GM23248 (cell line): Measurements from ENCODE around the gene COX19. TPM values are rescaled to one million over a fixed set of nuclear protein-coding genes. Genes with fewer than 3 reads are reported as not detected.

ENCODE experiments used
- DNase-seq: peaks from one replicate; pipeline ENCODE4 v3.0.0-alpha.2; 2015
- H2AFZ ChIP-seq: fragments of 200-600 bp; sonication (generic); 2 replicates; pipeline ENCODE4 v1.6.1; 2016; ENCODE audit warnings: antibody characterized with exemption
- H3F3A ChIP-seq: fragments of 200-600 bp; sonication (generic); 2 replicates; pipeline ENCODE4 v1.6.1; 2016; ENCODE audit warnings: mild to moderate bottlenecking, antibody characterized with exemption, mixed run types; ENCODE audit not compliant: insufficient read depth
- H3K27ac ChIP-seq: fragments of 200-600 bp; sonication (generic); 2 replicates; pipeline ENCODE4 v1.5.1; 2016; ENCODE audit warnings: mild to moderate bottlenecking
- H3K27me3 ChIP-seq: fragments of 200-600 bp; sonication (generic); replicated peaks from 2 replicates; pipeline ENCODE4 v1.6.1; 2016; ENCODE audit warnings: mild to moderate bottlenecking; ENCODE audit not compliant: insufficient read depth
- H3K36me3 ChIP-seq: fragments of 200-600 bp; sonication (generic); 2 replicates; pipeline ENCODE4 v1.6.1; 2016; ENCODE audit warnings: low read depth, mild to moderate bottlenecking
- H3K4me1 ChIP-seq: fragments of 200-600 bp; sonication (generic); 2 replicates; pipeline ENCODE4 v1.6.1; 2016; ENCODE audit warnings: mild to moderate bottlenecking; ENCODE audit not compliant: insufficient read depth
- H3K4me2 ChIP-seq: fragments of 200-600 bp; sonication (generic); one replicate; pipeline ENCODE4 v1.6.1; 2016; ENCODE audit warnings: mild to moderate bottlenecking; ENCODE audit not compliant: unreplicated experiment
- H3K4me3 ChIP-seq: fragments of 200-600 bp; sonication (generic); 2 replicates; pipeline ENCODE4 v1.5.1; 2016; ENCODE audit warnings: mild to moderate bottlenecking
- H3K79me2 ChIP-seq: fragments of 200-600 bp; sonication (generic); 2 replicates; pipeline ENCODE4 v1.6.1; 2016; ENCODE audit warnings: mild to moderate bottlenecking; ENCODE audit not compliant: insufficient read depth
- H3K9ac ChIP-seq: fragments of 200-600 bp; sonication (generic); 2 replicates; pipeline ENCODE4 v1.6.1; 2016; ENCODE audit warnings: mild to moderate bottlenecking
- H3K9me2 ChIP-seq: fragments of 200-600 bp; sonication (generic); 2 replicates; pipeline ENCODE4 v1.6.1; 2016; ENCODE audit warnings: mixed run types, mild to moderate bottlenecking, moderate library complexity; ENCODE audit not compliant: insufficient read depth
- H3K9me3 ChIP-seq: fragments of 200-600 bp; sonication (generic); one replicate; pipeline ENCODE4 v1.6.1; 2017; ENCODE audit warnings: low read depth
- H4K20me1 ChIP-seq: fragments of 200-600 bp; sonication (generic); 2 replicates; pipeline ENCODE4 v1.6.0; 2016; ENCODE audit not compliant: insufficient read depth
- EZH2 ChIP-seq: fragments of 200-600 bp; sonication (generic); IDR thresholded peaks from 2 replicates; pipeline ENCODE4 v1.6.1; 2018; ENCODE audit warnings: antibody characterized with exemption, mild to moderate bottlenecking; ENCODE audit not compliant: insufficient read depth, poor library complexity, severe bottlenecking
- EZH2phosphoT487 ChIP-seq: fragments of 200-600 bp; sonication (generic); IDR thresholded peaks from 2 replicates; pipeline ENCODE4 v1.6.1; 2018; ENCODE audit warnings: antibody characterized with exemption, moderate library complexity, mild to moderate bottlenecking, low read depth; ENCODE audit not compliant: insufficient read depth
- WGBS, 2 experiments: methylation state at CpG; one replicate each; pipeline ENCODE4 v1.1.6; 2015 to 2017; ENCODE audit warnings: low lambda C conversion rate in 2 of 2, low coverage in 1 of 2; ENCODE audit errors: missing lambda C conversion rate in 2 of 2; 5-methylcytosine and 5-hydroxymethylcytosine counted together
- in situ Hi-C: fragments of 300-500 bp; cut with MboI; formaldehyde crosslinking; loops from 2 replicates; pipeline ENCODE4 v1.15.0; 2020
- polyA plus RNA-seq: library from polyadenylated mRNA; unstranded; fragments of >200 nt; fragmentation: Nextera tagmentation; extraction: Ambion mirVana; gene quantifications from 2 replicates; pipeline ENCODE4 v1.2.1, GENCODE V29; 2016
- total RNA-seq: library from RNA; depleted of rRNA; stranded (reverse); fragments of >200 nt; shearing (Covaris generic); gene quantifications from 2 replicates; pipeline ENCODE4 v1.2.3, GENCODE V29; 2014

COX19 gene
- total and polyA plus RNA-seq, 2 experiments from 2014 or later = 5.5 to 9.9 TPM

- no peaks in the 10 kb centered on the region for H3F3A ChIP-seq
- no peak overlapping the region for H3K4me2 ChIP-seq
- H2AFZ ChIP-seq = no peak overlapping the region
- H3K27me3 ChIP-seq = 0 out of 2 replicates have a peak, but pooled peaks cover 8% of the 10 kb centered on the region
- H3K79me2 ChIP-seq = no peaks in the 10 kb centered on the region
- in situ Hi-C loops = no loop called here
- no peaks in the 10 kb centered on the region for H3K4me1 ChIP-seq
- DNase-seq = no peak
- WGBS, 2 experiments = 65 to 71% methylated on average over 38 to 53 of the region's 56 CpGs
- no peaks in the 10 kb centered on the region for H4K20me1 ChIP-seq
- no peak overlapping the region for H3K4me3 ChIP-seq
- TF ChIP-seq EZH2 (no peak), EZH2phosphoT487 (no peak)
- H3K9me2 ChIP-seq = no peaks in the 10 kb centered on the region
- H3K36me3 ChIP-seq = no peaks in the 10 kb centered on the region
- H3K9me3 ChIP-seq = no peaks in the 10 kb centered on the region
- no peak overlapping the region for H3K27ac ChIP-seq
- no peak overlapping the region for H3K9ac ChIP-seq
Observed at GRCh38 chr7:986766-987751, 11.7 kb upstream of the COX19 start.

GRCh38 chr7:985915-986741, 10.8 kb upstream of the COX19 start:
- Histone ChIP-seq H2AFZ (no peak overlapping the region), H3K27ac (no peak overlapping the region), H3K9me2 (no peaks in the 10 kb centered on the region), H3K4me3 (no peak overlapping the region), H3K36me3 (no peaks in the 10 kb centered on the region), H3K4me2 (no peak overlapping the region), H4K20me1 (no peaks in the 10 kb centered on the region), H3K9ac (no peak overlapping the region), H3F3A (no peaks in the 10 kb centered on the region), H3K9me3 (no peaks in the 10 kb centered on the region), H3K4me1 (no peaks in the 10 kb centered on the region), H3K27me3 (0 out of 2 replicates have a peak, but pooled peaks cover 8% of the 10 kb centered on the region), H3K79me2 (no peaks in the 10 kb centered on the region)
- WGBS, 2 experiments = 63 to 64% methylated on average over 41 of the region's 41 CpGs
- DNase-seq = peak; percentile 49
- in situ Hi-C loops = no loop called here
- TF ChIP-seq EZH2 (no peak), EZH2phosphoT487 (no peak)

GRCh38 chr7:985127-985416, 9.7 kb upstream of the COX19 start:
- TF ChIP-seq EZH2phosphoT487 (no peak), EZH2 (no peak)
- Histone ChIP-seq H3K4me1 (no peaks in the 10 kb centered on the region), H3K4me3 (no peak overlapping the region), H2AFZ (no peak overlapping the region), H3K4me2 (no peak overlapping the region), H4K20me1 (no peaks in the 10 kb centered on the region), H3K36me3 (no peaks in the 10 kb centered on the region), H3F3A (no peaks in the 10 kb centered on the region), H3K9ac (no peak overlapping the region), H3K27ac (no peak overlapping the region), H3K9me3 (no peaks in the 10 kb centered on the region), H3K27me3 (0 out of 2 replicates have a peak, but pooled peaks cover 8% of the 10 kb centered on the region), H3K79me2 (no peaks in the 10 kb centered on the region), H3K9me2 (no peaks in the 10 kb centered on the region)
- in situ Hi-C loops = no loop called here
- WGBS, 2 experiments = 57 to 60% methylated on average over 16 of the region's 16 CpGs
- DNase-seq = no peak

- no peak overlapping the region for H2AFZ ChIP-seq
- no peaks in the 10 kb centered on the region for H3K9me3 ChIP-seq
- in situ Hi-C loops = no loop called here
- 0 out of 2 replicates have a peak, but pooled peaks cover 8% of the 10 kb centered on the region for H3K27me3 ChIP-seq
- 63 to 64% methylated on average over 30 to 39 of the region's 39 CpGs for WGBS, 2 experiments
- no peaks in the 10 kb centered on the region for H3F3A ChIP-seq
- H3K4me3 ChIP-seq = no peak overlapping the region
- no peaks in the 10 kb centered on the region for H4K20me1 ChIP-seq
- H3K4me2 ChIP-seq = no peak overlapping the region
- no peaks in the 10 kb centered on the region for H3K36me3 ChIP-seq
- no peaks in the 10 kb centered on the region for H3K9me2 ChIP-seq
- TF ChIP-seq EZH2phosphoT487 = no peak
- no peak for TF ChIP-seq EZH2
- H3K79me2 ChIP-seq = no peaks in the 10 kb centered on the region
- DNase-seq = no peak
- no peak overlapping the region for H3K9ac ChIP-seq
- H3K27ac ChIP-seq = no peak overlapping the region
- no peaks in the 10 kb centered on the region for H3K4me1 ChIP-seq
Observed at GRCh38 chr7:984361-985126, 9.2 kb upstream of the COX19 start.
